Endothelial cell of umbilical vein (primary cell): Measurements from ENCODE around the gene LMAN2L. TPM values are rescaled to one million over a fixed set of nuclear protein-coding genes. Genes with fewer than 3 reads are reported as not detected.
A peak's percentile ranks its signal among the peaks of the same experiment; 100 is the strongest.

ENCODE experiments used
- BruUV-seq: library from RNA; stranded (reverse); fragments of 400-500 nt; replicated peaks from 2 replicates; lab custom pipeline; 2021; lab: Mats Ljungman, UMichigan
- CTCF ChIA-PET: fragments of 300-600, 350-600 bp; sonication (Branson Sonifier 250); formaldehyde crosslinking; loops from one replicate; lab custom pipeline; 2021; ENCODE audit warnings: antibody characterized with exemption, inconsistent platforms; lab: Charles Lee
- POLR2A ChIA-PET: fragments of 300-600, 350-600 bp; sonication (Branson Sonifier 250); formaldehyde crosslinking; loops from one replicate; lab custom pipeline; 2021; ENCODE audit warnings: antibody characterized with exemption, inconsistent platforms; lab: Charles Lee
- DNase-seq: peaks from one replicate; pipeline ENCODE4 v3.0.0-alpha.2; 2011; ENCODE audit warnings: low read depth, low spot score
- FAIRE-seq: peaks from 2 replicates; lab custom pipeline; 2011; peaks lifted over from hg19 to GRCh38; lab: Jason Lieb, UNC
- H2AFZ ChIP-seq: 2 replicates; pipeline ENCODE4 v1.6.0; 2012; ENCODE audit warnings: low read depth, low read length, control low read depth, inconsistent platforms
- H3K27ac ChIP-seq: 2 replicates; pipeline ENCODE4 v1.5.1; 2011; ENCODE audit warnings: low read depth, mild to moderate bottlenecking, control low read depth, low read length, moderate library complexity; ENCODE audit not compliant: insufficient read depth
- H3K27me3 ChIP-seq, 2 experiments: 2 replicates each; pipeline versions ENCODE4 v1.6.0 to v1.6.1; 2011; ENCODE audit warnings: low read length in 2 of 2, mixed read lengths in 1 of 2; ENCODE audit not compliant: control insufficient read depth in 2 of 2, insufficient read depth in 2 of 2
- H3K36me3 ChIP-seq, 2 experiments: 2 replicates in 1 of 2; 3 replicates in 1 of 2; pipeline ENCODE4 v1.5.1; 2011; ENCODE audit warnings: low read length in 2 of 2, mild to moderate bottlenecking in 1 of 2, moderate library complexity in 1 of 2; ENCODE audit not compliant: control insufficient read depth in 2 of 2, insufficient read depth in 2 of 2; ENCODE audit errors: extremely low read depth in 1 of 2
- H3K4me1 ChIP-seq: 3 replicates; pipeline ENCODE4 v1.5.1; 2011; ENCODE audit warnings: mild to moderate bottlenecking, low read length; ENCODE audit not compliant: control insufficient read depth, insufficient read depth; ENCODE audit errors: extremely low read depth
- H3K4me2 ChIP-seq: 2 replicates; pipeline ENCODE4 v1.6.1; 2011; ENCODE audit warnings: low read length, control low read depth, mixed read lengths; ENCODE audit not compliant: insufficient read depth
- H3K4me3 ChIP-seq, 3 experiments: fragments of 200-600 bp in 1 of 3; sonication (generic), shearing (Covaris generic) in 1 of 3; replicated peaks in 1 of 3; 2 replicates each; pipeline ENCODE4 v1.5.1; 2011 to 2016; ENCODE audit warnings: control low read depth in 3 of 3, low read length in 3 of 3, mild to moderate bottlenecking in 2 of 3, inconsistent platforms in 1 of 3, low read depth in 1 of 3, moderate library complexity in 1 of 3; ENCODE audit not compliant: insufficient read depth in 1 of 3
- H3K79me2 ChIP-seq: 2 replicates; pipeline ENCODE4 v1.6.0; 2012; ENCODE audit warnings: low read length, inconsistent platforms; ENCODE audit not compliant: control insufficient read depth, insufficient read depth
- H3K9ac ChIP-seq: replicated peaks from 2 replicates; pipeline ENCODE3; 2011; ENCODE audit warnings: low read length, control low read depth; ENCODE audit not compliant: insufficient read depth; ENCODE audit errors: extremely low read depth
- H3K9me1 ChIP-seq: replicated peaks from 3 replicates; pipeline ENCODE4 v1.6.0; 2011; ENCODE audit warnings: mild to moderate bottlenecking, low read length; ENCODE audit not compliant: control insufficient read depth, insufficient read depth; ENCODE audit errors: extremely low read depth
- H3K9me3 ChIP-seq: replicated peaks from 2 replicates; pipeline ENCODE4 v1.5.1; 2012; ENCODE audit warnings: low read length, inconsistent platforms; ENCODE audit not compliant: control insufficient read depth, insufficient read depth
- H4K20me1 ChIP-seq: replicated peaks from 2 replicates; pipeline ENCODE3; 2011; ENCODE audit warnings: mild to moderate bottlenecking, low read length; ENCODE audit not compliant: control insufficient read depth, insufficient read depth; ENCODE audit errors: extremely low read depth
- EZH2 ChIP-seq: IDR thresholded peaks from 2 replicates; pipeline ENCODE4 v1.6.1; 2012; ENCODE audit warnings: borderline replicate concordance, low read depth, mild to moderate bottlenecking, moderate library complexity, low read length, inconsistent platforms; ENCODE audit not compliant: severe bottlenecking
- FOS ChIP-seq: IDR thresholded peaks from 2 replicates; pipeline ENCODE4 v1.6.1; 2011; ENCODE audit warnings: mild to moderate bottlenecking, low read length, moderate library complexity, borderline replicate concordance; ENCODE audit not compliant: insufficient read depth
- GATA2 ChIP-seq: IDR thresholded peaks from 2 replicates; pipeline ENCODE4 v1.7.0; 2011; ENCODE audit warnings: low read depth, mild to moderate bottlenecking, moderate library complexity, mixed read lengths, low read length; ENCODE audit not compliant: insufficient read length, insufficient read depth
- JUN ChIP-seq: IDR thresholded peaks from 2 replicates; pipeline ENCODE4 v1.6.1; 2011; ENCODE audit warnings: borderline replicate concordance, low read depth; ENCODE audit not compliant: insufficient read length, insufficient read depth
- MYC ChIP-seq: IDR thresholded peaks from one replicate; pipeline ENCODE4 v1.6.1; 2011; ENCODE audit warnings: mild to moderate bottlenecking, low read depth, low read length
- POLR2A ChIP-seq: IDR thresholded peaks from 2 replicates; pipeline ENCODE4 v1.6.1; 2012; ENCODE audit warnings: low read depth, mild to moderate bottlenecking, control low read depth, low read length
- POLR2AphosphoS5 ChIP-seq: IDR thresholded peaks from 2 replicates; pipeline ENCODE4 v1.6.1; 2012; ENCODE audit warnings: low read depth, mild to moderate bottlenecking, control low read depth, low read length, moderate library complexity; ENCODE audit not compliant: insufficient read depth
- dilution Hi-C: fragments of 300-500 bp; cut with MboI; formaldehyde crosslinking; loops from one replicate; pipeline ENCODE4 v1.15.0; 2019; ENCODE audit warnings: low sequenced_read_pairs; ENCODE audit not compliant: extremely low pct_ligation_motif_present
- intact Hi-C: fragments of 100-400 bp; cut with micrococcal nuclease; formaldehyde crosslinking; loops from one replicate; pipeline ENCODE4 v1.10.0; 2022
- polyA plus RNA-seq, 4 experiments: library from polyadenylated mRNA; depleted of rRNA in 3 of 4; stranded (reverse) in 3 of 4; unstranded in 1 of 4; fragments of >200 nt; gene quantifications; 2 replicates each; pipeline versions ENCODE4 v1.2.1 to v1.2.3, GENCODE V29; 2011 to 2012; ENCODE audit warnings: missing spikeins in 1 of 4
- total RNA-seq: library from RNA; stranded (reverse); gene quantifications from 2 replicates; pipeline ENCODE4 v1.2.3, GENCODE V29; 2021
- TF ChIP-seq, protein P1 (sequence below), 2 donors: IDR thresholded peaks; 1 replicate in 1 of 2; 2 replicates in 1 of 2; pipeline ENCODE4 v1.5.1; 2011; ENCODE audit warnings: low read length in 2 of 2, mild to moderate bottlenecking in 2 of 2, moderate library complexity in 2 of 2, control low read depth in 1 of 2, inconsistent platforms in 1 of 2, low read depth in 1 of 2; ENCODE audit not compliant: insufficient read depth in 1 of 2; ENCODE audit errors: extremely low read depth in 1 of 2

Gene LMAN2L
- total and polyA plus RNA-seq, 2 donors (not counting 3 experiments of a cell fraction or from before 2014, with no cell fraction given) = 15.4 to 20.5 TPM

DNA sequence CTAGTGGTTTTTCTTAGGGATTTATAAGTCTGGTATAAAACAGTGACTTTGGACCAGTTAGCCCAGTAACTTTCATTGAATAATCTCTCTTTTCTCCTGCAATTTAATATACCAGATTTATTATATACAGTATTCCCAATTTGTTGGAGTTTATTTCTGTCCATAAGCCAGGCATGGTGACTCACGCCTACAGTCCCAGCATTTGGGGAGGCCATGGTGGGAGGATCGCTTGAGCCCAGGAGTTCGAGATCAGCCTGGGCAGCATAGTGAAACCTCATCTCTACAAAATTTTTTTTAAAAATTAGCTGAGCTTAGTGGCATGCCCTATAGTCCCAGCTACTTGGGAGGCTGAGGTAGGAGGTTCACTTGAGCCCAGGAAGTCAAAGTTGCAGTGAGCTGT is 47.5 kb upstream of the LMAN2L start:
- FAIRE-seq (peak; percentile 46), DNase-seq (no peak)
- no peaks in the 10 kb centered on the region for H4K20me1 ChIP-seq
- POLR2A ChIA-PET = no interaction called here
- H3K9ac ChIP-seq = no peak overlapping the region
- H3K27ac ChIP-seq = no peak overlapping the region
- no peaks in the 10 kb centered on the region for H3K9me1 ChIP-seq
- CTCF ChIA-PET = no interaction called here
- TF ChIP-seq, protein P1, sequence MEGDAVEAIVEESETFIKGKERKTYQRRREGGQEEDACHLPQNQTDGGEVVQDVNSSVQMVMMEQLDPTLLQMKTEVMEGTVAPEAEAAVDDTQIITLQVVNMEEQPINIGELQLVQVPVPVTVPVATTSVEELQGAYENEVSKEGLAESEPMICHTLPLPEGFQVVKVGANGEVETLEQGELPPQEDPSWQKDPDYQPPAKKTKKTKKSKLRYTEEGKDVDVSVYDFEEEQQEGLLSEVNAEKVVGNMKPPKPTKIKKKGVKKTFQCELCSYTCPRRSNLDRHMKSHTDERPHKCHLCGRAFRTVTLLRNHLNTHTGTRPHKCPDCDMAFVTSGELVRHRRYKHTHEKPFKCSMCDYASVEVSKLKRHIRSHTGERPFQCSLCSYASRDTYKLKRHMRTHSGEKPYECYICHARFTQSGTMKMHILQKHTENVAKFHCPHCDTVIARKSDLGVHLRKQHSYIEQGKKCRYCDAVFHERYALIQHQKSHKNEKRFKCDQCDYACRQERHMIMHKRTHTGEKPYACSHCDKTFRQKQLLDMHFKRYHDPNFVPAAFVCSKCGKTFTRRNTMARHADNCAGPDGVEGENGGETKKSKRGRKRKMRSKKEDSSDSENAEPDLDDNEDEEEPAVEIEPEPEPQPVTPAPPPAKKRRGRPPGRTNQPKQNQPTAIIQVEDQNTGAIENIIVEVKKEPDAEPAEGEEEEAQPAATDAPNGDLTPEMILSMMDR (IDR thresholded peaks at IDR 0.05; ENCODE audit: extremely low read depth in 1 of 2, insufficient read depth in 1 of 2, low read depth in 1 of 2, low read length in 2 of 2) = no peak
- TF ChIP-seq FOS = no peak
- no peak for TF ChIP-seq EZH2
- TF ChIP-seq POLR2AphosphoS5 = no peak
- no peak for TF ChIP-seq GATA2
- no peak for TF ChIP-seq MYC
- no peak for TF ChIP-seq JUN
- no peak for TF ChIP-seq POLR2A
- no peaks in the 10 kb centered on the region for H3K79me2 ChIP-seq
- no peak overlapping the region for H3K4me3 ChIP-seq
- H3K9me3 ChIP-seq = no peaks in the 10 kb centered on the region
- H3K4me2 ChIP-seq = no peak overlapping the region
- dilution Hi-C loops (no loop called here), intact Hi-C loops (no loop called here)
- BruUV-seq = no TSS peak
- no peaks in the 10 kb centered on the region for H3K36me3 ChIP-seq
- H3K27me3 ChIP-seq = no peaks in the 10 kb centered on the region
- H2AFZ ChIP-seq = no peak overlapping the region
- H3K4me1 ChIP-seq = peaks cover 9% of the 10 kb centered on the region
